HepG2 (cell line): Measurements from ENCODE around the gene MSMP. TPM values are rescaled to one million over a fixed set of nuclear protein-coding genes. Genes with fewer than 3 reads are reported as not detected.

Source experiments
- KAT7 ChIP-seq: IDR thresholded peaks from 2 replicates; pipeline ENCODE4 v1.6.1; 2018; ENCODE audit warnings: borderline replicate concordance, missing compliant biosample characterization
- KDM6A ChIP-seq: IDR thresholded peaks from 2 replicates; pipeline ENCODE4 v1.6.1; 2016; ENCODE audit warnings: low read depth
- SCMH1 ChIP-seq: sonication (generic); formaldehyde crosslinking; IDR thresholded peaks from 2 replicates; pipeline ENCODE4 v1.9.0; 2021; ENCODE audit warnings: missing genetic modification reagents, mild to moderate bottlenecking, borderline replicate concordance
- TEAD2 ChIP-seq: sonication (generic); formaldehyde crosslinking; IDR thresholded peaks from 2 replicates; pipeline ENCODE4 v1.9.0; 2021; ENCODE audit warnings: missing genetic modification reagents
- TRIM24 ChIP-seq: sonication (generic); formaldehyde crosslinking; IDR thresholded peaks from 2 replicates; pipeline ENCODE4 v1.8.0; 2022; ENCODE audit warnings: mild to moderate bottlenecking, missing genetic modification reagents
- ZNF207 ChIP-seq: fragments of 450-650 bp; IDR thresholded peaks from 2 replicates; pipeline ENCODE4 v1.6.1; 2016; ENCODE audit warnings: antibody characterized with exemption, borderline replicate concordance
- ZNF333 ChIP-seq: sonication (generic); formaldehyde crosslinking; IDR thresholded peaks from 2 replicates; pipeline ENCODE4 v1.4.0; 2020; ENCODE audit warnings: mild to moderate bottlenecking, missing genetic modification reagents, borderline replicate concordance
- ZNF550 ChIP-seq: sonication (generic); formaldehyde crosslinking; IDR thresholded peaks from 2 replicates; pipeline ENCODE4 v1.4.0; 2020; ENCODE audit warnings: mild to moderate bottlenecking, missing genetic modification reagents, borderline replicate concordance
- ZNF615 ChIP-seq: sonication (generic); formaldehyde crosslinking; IDR thresholded peaks from 2 replicates; pipeline ENCODE4 v1.5.0; 2020; ENCODE audit warnings: mild to moderate bottlenecking, missing genetic modification reagents, borderline replicate concordance
- polyA plus RNA-seq, 8 experiments: library from polyadenylated mRNA; depleted of rRNA in 3 of 8; stranded (reverse) in 7 of 8; unstranded in 1 of 8; fragments of >200 nt; fragmentation: Illumina TruSeq in 4 of 8; extraction: Trizol in 4 of 8; gene quantifications; 2 replicates each; pipeline versions ENCODE4 v1.2.1 to v1.2.3, GENCODE V29; 2011 to 2016; ENCODE audit warnings: low read depth in 4 of 8, missing spikeins in 1 of 8, mixed read lengths in 1 of 8; ENCODE audit not compliant: insufficient read depth in 1 of 8
- total RNA-seq, 5 experiments: library from RNA; depleted of rRNA; stranded (reverse); fragments of >200 nt; fragmentation: Illumina TruSeq; extraction: Trizol; gene quantifications; 2 replicates each; pipeline ENCODE4 v1.2.3, GENCODE V29; 2016; ENCODE audit warnings: low read depth in 1 of 5
- TF ChIP-seq, protein P1 (sequence below), 2 experiments: fragments of 450-650 bp in 1 of 2; sonication (generic) in 1 of 2; formaldehyde crosslinking in 1 of 2; IDR thresholded peaks; 2 replicates each; pipeline versions ENCODE4 v1.6.1 to v1.8.0; 2016 to 2022; ENCODE audit warnings: antibody characterized with exemption in 1 of 2, mild to moderate bottlenecking in 1 of 2, missing genetic modification reagents in 1 of 2
- TF ChIP-seq, protein P2 (sequence below): sonication (generic); formaldehyde crosslinking; IDR thresholded peaks from 2 replicates; pipeline ENCODE4 v1.9.0; 2021; ENCODE audit warnings: mild to moderate bottlenecking, missing genetic modification reagents
- TF ChIP-seq, protein P3 (sequence below): sonication (generic); formaldehyde crosslinking; IDR thresholded peaks from 2 replicates; pipeline ENCODE4 v1.8.0; 2022; ENCODE audit warnings: mild to moderate bottlenecking, missing genetic modification reagents, moderate library complexity

The MSMP gene
- total and polyA plus RNA-seq, 2 of the 13 experiments (the other 11 are each of a cell fraction or from before 2014, with no cell fraction given): 0.24 to 0.46 TPM

DNA sequence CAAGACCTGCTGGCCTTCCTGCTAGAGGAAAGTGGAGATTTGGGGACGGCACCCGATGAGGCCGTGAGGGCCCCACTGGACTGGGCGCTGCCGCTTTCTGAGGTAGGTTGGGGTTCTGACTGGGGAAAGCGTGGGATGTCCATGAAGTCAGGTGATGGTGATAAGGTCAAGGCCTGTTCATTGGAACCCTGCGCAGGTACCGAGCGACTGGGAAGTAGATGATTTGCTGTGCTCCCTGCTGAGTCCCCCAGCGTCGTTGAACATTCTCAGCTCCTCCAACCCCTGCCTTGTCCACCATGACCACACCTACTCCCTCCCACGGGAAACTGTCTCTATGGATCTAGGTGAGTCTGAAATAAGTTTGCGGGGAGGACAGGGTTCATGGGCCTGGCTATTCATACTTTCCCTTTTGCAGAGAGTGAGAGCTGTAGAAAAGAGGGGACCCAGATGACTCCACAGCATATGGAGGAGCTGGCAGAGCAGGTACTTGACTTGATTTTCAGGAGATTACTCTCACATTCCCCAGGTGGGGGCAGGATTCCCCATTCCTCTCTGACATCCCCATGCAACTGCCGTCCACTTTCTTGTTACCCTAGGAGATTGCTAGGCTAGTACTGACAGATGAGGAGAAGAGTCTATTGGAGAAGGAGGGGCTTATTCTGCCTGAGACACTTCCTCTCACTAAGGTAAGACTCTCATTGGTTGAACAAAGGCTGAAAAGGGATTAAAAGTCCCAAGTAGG, 21.1 kb downstream of the MSMP start (continued):
- 0 out of 2 replicates have a peak, but pooled peaks have one; percentile 5 for TF ChIP-seq TEAD2 (CRISPR knock-in tag)
- TF ChIP-seq, protein P1, sequence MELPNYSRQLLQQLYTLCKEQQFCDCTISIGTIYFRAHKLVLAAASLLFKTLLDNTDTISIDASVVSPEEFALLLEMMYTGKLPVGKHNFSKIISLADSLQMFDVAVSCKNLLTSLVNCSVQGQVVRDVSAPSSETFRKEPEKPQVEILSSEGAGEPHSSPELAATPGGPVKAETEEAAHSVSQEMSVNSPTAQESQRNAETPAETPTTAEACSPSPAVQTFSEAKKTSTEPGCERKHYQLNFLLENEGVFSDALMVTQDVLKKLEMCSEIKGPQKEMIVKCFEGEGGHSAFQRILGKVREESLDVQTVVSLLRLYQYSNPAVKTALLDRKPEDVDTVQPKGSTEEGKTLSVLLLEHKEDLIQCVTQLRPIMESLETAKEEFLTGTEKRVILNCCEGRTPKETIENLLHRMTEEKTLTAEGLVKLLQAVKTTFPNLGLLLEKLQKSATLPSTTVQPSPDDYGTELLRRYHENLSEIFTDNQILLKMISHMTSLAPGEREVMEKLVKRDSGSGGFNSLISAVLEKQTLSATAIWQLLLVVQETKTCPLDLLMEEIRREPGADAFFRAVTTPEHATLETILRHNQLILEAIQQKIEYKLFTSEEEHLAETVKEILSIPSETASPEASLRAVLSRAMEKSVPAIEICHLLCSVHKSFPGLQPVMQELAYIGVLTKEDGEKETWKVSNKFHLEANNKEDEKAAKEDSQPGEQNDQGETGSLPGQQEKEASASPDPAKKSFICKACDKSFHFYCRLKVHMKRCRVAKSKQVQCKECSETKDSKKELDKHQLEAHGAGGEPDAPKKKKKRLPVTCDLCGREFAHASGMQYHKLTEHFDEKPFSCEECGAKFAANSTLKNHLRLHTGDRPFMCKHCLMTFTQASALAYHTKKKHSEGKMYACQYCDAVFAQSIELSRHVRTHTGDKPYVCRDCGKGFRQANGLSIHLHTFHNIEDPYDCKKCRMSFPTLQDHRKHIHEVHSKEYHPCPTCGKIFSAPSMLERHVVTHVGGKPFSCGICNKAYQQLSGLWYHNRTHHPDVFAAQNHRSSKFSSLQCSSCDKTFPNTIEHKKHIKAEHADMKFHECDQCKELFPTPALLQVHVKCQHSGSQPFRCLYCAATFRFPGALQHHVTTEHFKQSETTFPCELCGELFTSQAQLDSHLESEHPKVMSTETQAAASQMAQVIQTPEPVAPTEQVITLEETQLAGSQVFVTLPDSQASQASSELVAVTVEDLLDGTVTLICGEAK (IDR thresholded peaks at IDR 0.05): no peak
- TF ChIP-seq, protein P1 (CRISPR knock-in tag; IDR thresholded peaks at IDR 0.05): 0 out of 2 replicates have a peak, but pooled peaks have one; percentile 10
- TF ChIP-seq ZNF615 (CRISPR knock-in tag): no peak
- TF ChIP-seq, protein P2, sequence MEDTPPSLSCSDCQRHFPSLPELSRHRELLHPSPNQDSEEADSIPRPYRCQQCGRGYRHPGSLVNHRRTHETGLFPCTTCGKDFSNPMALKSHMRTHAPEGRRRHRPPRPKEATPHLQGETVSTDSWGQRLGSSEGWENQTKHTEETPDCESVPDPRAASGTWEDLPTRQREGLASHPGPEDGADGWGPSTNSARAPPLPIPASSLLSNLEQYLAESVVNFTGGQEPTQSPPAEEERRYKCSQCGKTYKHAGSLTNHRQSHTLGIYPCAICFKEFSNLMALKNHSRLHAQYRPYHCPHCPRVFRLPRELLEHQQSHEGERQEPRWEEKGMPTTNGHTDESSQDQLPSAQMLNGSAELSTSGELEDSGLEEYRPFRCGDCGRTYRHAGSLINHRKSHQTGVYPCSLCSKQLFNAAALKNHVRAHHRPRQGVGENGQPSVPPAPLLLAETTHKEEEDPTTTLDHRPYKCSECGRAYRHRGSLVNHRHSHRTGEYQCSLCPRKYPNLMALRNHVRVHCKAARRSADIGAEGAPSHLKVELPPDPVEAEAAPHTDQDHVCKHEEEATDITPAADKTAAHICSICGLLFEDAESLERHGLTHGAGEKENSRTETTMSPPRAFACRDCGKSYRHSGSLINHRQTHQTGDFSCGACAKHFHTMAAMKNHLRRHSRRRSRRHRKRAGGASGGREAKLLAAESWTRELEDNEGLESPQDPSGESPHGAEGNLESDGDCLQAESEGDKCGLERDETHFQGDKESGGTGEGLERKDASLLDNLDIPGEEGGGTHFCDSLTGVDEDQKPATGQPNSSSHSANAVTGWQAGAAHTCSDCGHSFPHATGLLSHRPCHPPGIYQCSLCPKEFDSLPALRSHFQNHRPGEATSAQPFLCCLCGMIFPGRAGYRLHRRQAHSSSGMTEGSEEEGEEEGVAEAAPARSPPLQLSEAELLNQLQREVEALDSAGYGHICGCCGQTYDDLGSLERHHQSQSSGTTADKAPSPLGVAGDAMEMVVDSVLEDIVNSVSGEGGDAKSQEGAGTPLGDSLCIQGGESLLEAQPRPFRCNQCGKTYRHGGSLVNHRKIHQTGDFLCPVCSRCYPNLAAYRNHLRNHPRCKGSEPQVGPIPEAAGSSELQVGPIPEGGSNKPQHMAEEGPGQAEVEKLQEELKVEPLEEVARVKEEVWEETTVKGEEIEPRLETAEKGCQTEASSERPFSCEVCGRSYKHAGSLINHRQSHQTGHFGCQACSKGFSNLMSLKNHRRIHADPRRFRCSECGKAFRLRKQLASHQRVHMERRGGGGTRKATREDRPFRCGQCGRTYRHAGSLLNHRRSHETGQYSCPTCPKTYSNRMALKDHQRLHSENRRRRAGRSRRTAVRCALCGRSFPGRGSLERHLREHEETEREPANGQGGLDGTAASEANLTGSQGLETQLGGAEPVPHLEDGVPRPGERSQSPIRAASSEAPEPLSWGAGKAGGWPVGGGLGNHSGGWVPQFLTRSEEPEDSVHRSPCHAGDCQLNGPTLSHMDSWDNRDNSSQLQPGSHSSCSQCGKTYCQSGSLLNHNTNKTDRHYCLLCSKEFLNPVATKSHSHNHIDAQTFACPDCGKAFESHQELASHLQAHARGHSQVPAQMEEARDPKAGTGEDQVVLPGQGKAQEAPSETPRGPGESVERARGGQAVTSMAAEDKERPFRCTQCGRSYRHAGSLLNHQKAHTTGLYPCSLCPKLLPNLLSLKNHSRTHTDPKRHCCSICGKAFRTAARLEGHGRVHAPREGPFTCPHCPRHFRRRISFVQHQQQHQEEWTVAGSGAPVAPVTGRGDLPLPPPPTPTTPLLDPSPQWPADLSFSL (CRISPR knock-in tag): no peak
- TF ChIP-seq ZNF207: no peak
- TF ChIP-seq ZNF550 (CRISPR knock-in tag): no peak
- peak; percentile 62; the same call in 1 of the 2 replicates for TF ChIP-seq ZNF333 (CRISPR knock-in tag)
- no peak for TF ChIP-seq KAT7 (CRISPR knock-in tag)
- TF ChIP-seq, protein P3, sequence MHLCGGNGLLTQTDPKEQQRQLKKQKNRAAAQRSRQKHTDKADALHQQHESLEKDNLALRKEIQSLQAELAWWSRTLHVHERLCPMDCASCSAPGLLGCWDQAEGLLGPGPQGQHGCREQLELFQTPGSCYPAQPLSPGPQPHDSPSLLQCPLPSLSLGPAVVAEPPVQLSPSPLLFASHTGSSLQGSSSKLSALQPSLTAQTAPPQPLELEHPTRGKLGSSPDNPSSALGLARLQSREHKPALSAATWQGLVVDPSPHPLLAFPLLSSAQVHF: no peak
- no peak for TF ChIP-seq SCMH1
- no peak for TF ChIP-seq KDM6A (CRISPR knock-in tag)
- no peak for TF ChIP-seq TRIM24
